ENCODE measurements around the gene CFAP45.

DNA sequence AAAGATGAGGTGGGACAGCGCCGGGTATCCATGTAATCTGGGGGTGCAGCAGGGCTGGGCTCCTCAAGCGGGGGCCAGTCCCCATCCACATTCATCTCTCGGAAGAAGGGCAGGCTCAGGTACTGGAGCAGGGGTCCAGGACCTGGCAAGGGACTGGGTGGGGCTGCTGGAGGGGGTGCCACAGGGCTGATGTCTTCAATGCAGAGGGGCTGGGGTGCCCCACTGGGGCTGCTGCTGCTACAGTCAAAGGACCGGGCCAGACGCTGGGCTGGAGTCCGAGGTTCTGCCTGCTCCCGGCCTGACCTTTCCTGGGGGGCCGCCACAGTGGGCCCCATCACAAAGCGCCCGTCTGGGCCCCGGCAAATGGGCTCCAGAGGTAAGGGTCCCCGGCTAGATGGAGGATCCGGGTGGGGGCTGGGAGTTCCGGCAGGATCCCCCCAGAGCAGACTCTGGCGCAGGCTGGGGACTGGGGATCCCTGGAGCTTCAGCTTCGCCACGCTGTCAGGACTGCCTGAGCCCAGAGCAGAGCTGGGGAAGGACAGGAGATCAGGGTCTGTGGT, 28.6 kb upstream of the CFAP45 start:
- TF ChIP-seq, protein P1, sequence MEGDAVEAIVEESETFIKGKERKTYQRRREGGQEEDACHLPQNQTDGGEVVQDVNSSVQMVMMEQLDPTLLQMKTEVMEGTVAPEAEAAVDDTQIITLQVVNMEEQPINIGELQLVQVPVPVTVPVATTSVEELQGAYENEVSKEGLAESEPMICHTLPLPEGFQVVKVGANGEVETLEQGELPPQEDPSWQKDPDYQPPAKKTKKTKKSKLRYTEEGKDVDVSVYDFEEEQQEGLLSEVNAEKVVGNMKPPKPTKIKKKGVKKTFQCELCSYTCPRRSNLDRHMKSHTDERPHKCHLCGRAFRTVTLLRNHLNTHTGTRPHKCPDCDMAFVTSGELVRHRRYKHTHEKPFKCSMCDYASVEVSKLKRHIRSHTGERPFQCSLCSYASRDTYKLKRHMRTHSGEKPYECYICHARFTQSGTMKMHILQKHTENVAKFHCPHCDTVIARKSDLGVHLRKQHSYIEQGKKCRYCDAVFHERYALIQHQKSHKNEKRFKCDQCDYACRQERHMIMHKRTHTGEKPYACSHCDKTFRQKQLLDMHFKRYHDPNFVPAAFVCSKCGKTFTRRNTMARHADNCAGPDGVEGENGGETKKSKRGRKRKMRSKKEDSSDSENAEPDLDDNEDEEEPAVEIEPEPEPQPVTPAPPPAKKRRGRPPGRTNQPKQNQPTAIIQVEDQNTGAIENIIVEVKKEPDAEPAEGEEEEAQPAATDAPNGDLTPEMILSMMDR (IDR thresholded peaks at IDR 0.05), result no peak
- TF ChIP-seq POLR2A (IDR thresholded peaks at IDR 0.05), result no peak

All from right lobe of liver (tissue), 4 donors.